CD4-positive, alpha-beta T cell (primary cell): ENCODE results near the gene TMSB15B. TPM values are rescaled to one million over a fixed set of nuclear protein-coding genes. Genes with fewer than 3 reads are reported as not detected.

Source experiments
- total RNA-seq, 174 experiments: library from RNA in 2 of 174; stranded (reverse) in 2 of 174; gene quantifications; one replicate each; pipeline ENCODE4 v1.2.3 and lab custom pipeline; 2021 to 2026

The TMSB15B gene
- total RNA-seq, 2 experiments from 2014 or later: 8.0 to 9.0 TPM

Other genes starting within 250 kb of the TMSB15B start
- gene PLP1, start 185.8 kb upstream of the TMSB15B start, total RNA-seq: not detected
- under 1 TPM in 1 of 2 experiments, not detected in 1; 0.11 TPM for gene RAB9B, start 130.4 kb upstream of the TMSB15B start, total RNA-seq
- gene H2BW1, start 51.1 kb downstream of the TMSB15B start, total RNA-seq: not detected
- not detected for gene H2BW2, start 77.3 kb downstream of the TMSB15B start, total RNA-seq
- 1 to 10 TPM; 3.7 to 4.1 TPM for gene TMSB15C, start 113.6 kb downstream of the TMSB15B start, total RNA-seq
- 1 to 10 TPM; 2.9 to 3.8 TPM for gene ZCCHC18, start 149.9 kb downstream of the TMSB15B start, total RNA-seq
- 1 to 10 TPM; 5.1 TPM for gene SLC25A53, start 194.4 kb downstream of the TMSB15B start, total RNA-seq
- gene FAM199X, start 203.8 kb downstream of the TMSB15B start, total RNA-seq: 10 to 100 TPM; 16.4 to 17.1 TPM